K562 (cell line): ENCODE data around the gene EDEM2. TPM values are rescaled to one million over a fixed set of nuclear protein-coding genes. Genes with fewer than 3 reads are reported as not detected.

Experiments
- ARID3B ChIP-seq: fragments of 250-450 bp; sonication (Bioruptor Pico); IDR thresholded peaks from 2 replicates; pipeline ENCODE4 v1.4.0; 2020; ENCODE audit warnings: borderline replicate concordance
- CEBPZ ChIP-seq: fragments of 150-350 bp; IDR thresholded peaks from 2 replicates; pipeline ENCODE4 v1.6.1; 2014; ENCODE audit warnings: low read depth, mild to moderate bottlenecking, low read length, borderline replicate concordance
- CREB3L1 ChIP-seq: fragments of 450-650 bp; IDR thresholded peaks from 2 replicates; pipeline ENCODE4 v1.6.1; 2014; ENCODE audit warnings: low read depth, mild to moderate bottlenecking, moderate library complexity, borderline replicate concordance
- IRF2 ChIP-seq: sonication (generic); formaldehyde crosslinking; IDR thresholded peaks from 2 replicates; pipeline ENCODE4 v1.8.1; 2022; ENCODE audit warnings: mild to moderate bottlenecking, missing genetic modification reagents
- L3MBTL2 ChIP-seq: fragments of 450-650 bp; IDR thresholded peaks from 2 replicates; pipeline ENCODE4 v1.6.1; 2016; ENCODE audit warnings: mild to moderate bottlenecking, moderate library complexity
- NELFE ChIP-seq: IDR thresholded peaks from 2 replicates; pipeline ENCODE4 v1.6.1; 2011; ENCODE audit warnings: mild to moderate bottlenecking; ENCODE audit not compliant: insufficient read depth, insufficient read length
- NR2C2 ChIP-seq, 2 experiments: fragments of 200-800 bp in 1 of 2; sonication (Bioruptor generic) in 1 of 2; sonication (generic) in 1 of 2; formaldehyde crosslinking in 1 of 2; IDR thresholded peaks; 2 replicates each; pipeline versions ENCODE4 v1.6.1 to v1.8.0; 2016 to 2022; ENCODE audit warnings: mild to moderate bottlenecking in 1 of 2, missing compliant biosample characterization in 1 of 2, missing genetic modification characterization in 1 of 2, missing genetic modification reagents in 1 of 2
- NR4A1 ChIP-seq, 2 experiments: fragments of 250-450 bp in 1 of 2; fragments of 450-650 bp in 1 of 2; sonication (Bioruptor Pico) in 1 of 2; IDR thresholded peaks; 2 replicates each; pipeline versions ENCODE4 v1.4.0 to v1.6.1; 2016 to 2020; ENCODE audit warnings: mild to moderate bottlenecking in 2 of 2, missing compliant biosample characterization in 1 of 2, missing genetic modification characterization in 1 of 2, moderate library complexity in 1 of 2
- PHB ChIP-seq: fragments of 250-450 bp; sonication (Bioruptor Pico); IDR thresholded peaks from 2 replicates; pipeline ENCODE4 v1.5.0; 2021
- PRPF4 ChIP-seq: fragments of 200-400 bp; formaldehyde crosslinking; IDR thresholded peaks from one replicate; pipeline ENCODE4 v1.6.1; 2017; ENCODE audit warnings: low read length, low read depth, mild to moderate bottlenecking; ENCODE audit not compliant: insufficient read depth, poor library complexity, severe bottlenecking
- PYGO2 ChIP-seq: fragments of 450-650 bp; IDR thresholded peaks from 2 replicates; pipeline ENCODE4 v1.6.1; 2016; ENCODE audit warnings: mild to moderate bottlenecking, missing genetic modification characterization, moderate library complexity, missing compliant biosample characterization
- RBM15 ChIP-seq: fragments of 200-400 bp; formaldehyde crosslinking; IDR thresholded peaks from 2 replicates; pipeline ENCODE4 v1.6.1; 2018; ENCODE audit warnings: mild to moderate bottlenecking, low read length, moderate library complexity; ENCODE audit not compliant: insufficient read depth
- SRSF9 ChIP-seq: fragments of 200-400 bp; formaldehyde crosslinking; IDR thresholded peaks from 2 replicates; pipeline ENCODE4 v1.6.1; 2017; ENCODE audit warnings: low read depth, low read length, borderline replicate concordance
- TARDBP ChIP-seq: fragments of 450-650 bp; IDR thresholded peaks from 2 replicates; pipeline ENCODE4 v1.6.1; 2016
- TBP ChIP-seq: optimal IDR thresholded peaks from 2 replicates; pipeline ENCODE3; 2011; ENCODE audit warnings: low read depth, low read length, improper control_type of control experiment
- ZNF197 ChIP-seq: fragments of 200-800 bp; sonication (Bioruptor generic); IDR thresholded peaks from 2 replicates; pipeline ENCODE4 v1.6.1; 2016; ENCODE audit warnings: low read depth, missing genetic modification characterization, missing compliant biosample characterization
- ZNF347 ChIP-seq: fragments of 450-650 bp; formaldehyde crosslinking; IDR thresholded peaks from 2 replicates; pipeline ENCODE4 v1.4.0; 2020; ENCODE audit warnings: low read depth, mild to moderate bottlenecking, moderate library complexity
- ZNF76 ChIP-seq: fragments of 250-450 bp; sonication (Bioruptor Pico); IDR thresholded peaks from 2 replicates; pipeline ENCODE4 v1.4.0; 2020; ENCODE audit warnings: mild to moderate bottlenecking, moderate library complexity, borderline replicate concordance
- polyA plus RNA-seq, 8 experiments: library from polyadenylated mRNA; depleted of rRNA in 4 of 8; stranded (reverse) in 5 of 8; unstranded in 3 of 8; fragments of >200 nt; fragmentation: Nextera tagmentation in 2 of 8; fragmentation: Illumina TruSeq in 1 of 8; extraction: Ambion mirVana in 2 of 8; extraction: Trizol in 1 of 8; gene quantifications; 2 replicates each; pipeline versions ENCODE4 v1.2.1 to v1.2.3, GENCODE V29; 2011 to 2014; ENCODE audit warnings: inconsistent platforms in 1 of 8, missing spikeins in 1 of 8
- total RNA-seq, 7 experiments: library from RNA; depleted of rRNA in 6 of 7; stranded (reverse); fragments of >200 nt in 6 of 7; fragmentation: Illumina TruSeq in 2 of 7; extraction: Trizol in 2 of 7; gene quantifications; 2 replicates each; pipeline versions ENCODE4 v1.2.1 to v1.2.3, GENCODE V29; 2011 to 2021; ENCODE audit warnings: low replicate concordance in 1 of 7
- TF ChIP-seq, protein P1 (sequence below): fragments of 250-450 bp; sonication (Bioruptor Pico); IDR thresholded peaks from 2 replicates; pipeline ENCODE4 v1.4.0; 2020

Gene EDEM2
- total and polyA plus RNA-seq, 9 of the 15 experiments (the other 6 are each of a cell fraction or from before 2014, with no cell fraction given), result 6.9 to 11.0 (median 9.7) TPM

GRCh38 chr20:35120012-35120701 is 27.0 kb downstream of the EDEM2 start (continued):
- no peak for TF ChIP-seq CEBPZ
- TF ChIP-seq TARDBP, result no peak
- TF ChIP-seq ZNF347 (CRISPR knock-in tag), result no peak
- TF ChIP-seq ZNF197 (CRISPR knock-in tag), result peak; percentile 66; the same call in 1 of the 2 replicates
- no peak for TF ChIP-seq NELFE
- peak; percentile 64 for TF ChIP-seq L3MBTL2
- no peak for TF ChIP-seq NR4A1 (CRISPR knock-in tag; IDR thresholded peaks at IDR 0.05)
- peak; percentile 92 for TF ChIP-seq NR4A1 (tag; IDR thresholded peaks at IDR 0.05)
- TF ChIP-seq PYGO2 (tag), result peak; percentile 69
- no peak for TF ChIP-seq SRSF9
- TF ChIP-seq ARID3B (CRISPR knock-in tag), result no peak
- TF ChIP-seq IRF2, result no peak
- no peak for TF ChIP-seq RBM15
- no peak for TF ChIP-seq PRPF4
- 0 out of 2 replicates have a peak, but pooled peaks have one; percentile 22 for TF ChIP-seq NR2C2 (CRISPR knock-in tag; IDR thresholded peaks at IDR 0.05)
- peak; percentile 77 for TF ChIP-seq NR2C2 (tag; IDR thresholded peaks at IDR 0.05)
- TF ChIP-seq, protein P1, sequence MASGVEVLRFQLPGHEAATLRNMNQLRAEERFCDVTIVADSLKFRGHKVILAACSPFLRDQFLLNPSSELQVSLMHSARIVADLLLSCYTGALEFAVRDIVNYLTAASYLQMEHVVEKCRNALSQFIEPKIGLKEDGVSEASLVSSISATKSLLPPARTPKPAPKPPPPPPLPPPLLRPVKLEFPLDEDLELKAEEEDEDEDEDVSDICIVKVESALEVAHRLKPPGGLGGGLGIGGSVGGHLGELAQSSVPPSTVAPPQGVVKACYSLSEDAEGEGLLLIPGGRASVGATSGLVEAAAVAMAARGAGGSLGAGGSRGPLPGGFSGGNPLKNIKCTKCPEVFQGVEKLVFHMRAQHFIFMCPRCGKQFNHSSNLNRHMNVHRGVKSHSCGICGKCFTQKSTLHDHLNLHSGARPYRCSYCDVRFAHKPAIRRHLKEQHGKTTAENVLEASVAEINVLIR, result peak; percentile 41; the same call in 1 of the 2 replicates
- TF ChIP-seq PHB (CRISPR knock-in tag), result no peak
- TF ChIP-seq ZNF76, result no peak
- peak; percentile 43 for TF ChIP-seq TBP
- peak; percentile 27; the same call in 1 of the 2 replicates for TF ChIP-seq CREB3L1
